OCI-LY1 (cell line): ENCODE measurements around the gene AXDND1.
"Not testable (repeated sequence)": the region's sequence is repeated elsewhere in the genome, so short reads cannot be mapped to it uniquely, and the experiment has no call there.

Experiments
- H2AFZ ChIP-seq: fragments of 200-600 bp; sonication (generic), shearing (Covaris generic); 2 replicates; pipeline ENCODE4 v1.6.0; 2014; ENCODE audit warnings: antibody characterized with exemption, mild to moderate bottlenecking, low read length
- H3F3A ChIP-seq: fragments of 200-600 bp; sonication (generic), shearing (Covaris generic); 2 replicates; pipeline ENCODE4 v1.6.0; 2014; ENCODE audit warnings: mild to moderate bottlenecking, antibody characterized with exemption, low read length, moderate library complexity; ENCODE audit not compliant: insufficient read depth
- H3K27ac ChIP-seq: fragments of 200-600 bp; sonication (generic); 2 replicates; pipeline ENCODE4 v1.5.1; 2014; ENCODE audit warnings: low read length, mixed run types, mild to moderate bottlenecking, low read depth; ENCODE audit not compliant: poor library complexity, severe bottlenecking
- H3K27me3 ChIP-seq: fragments of 200-600 bp; sonication (generic); 2 replicates; pipeline ENCODE4 v1.6.0; 2014; ENCODE audit warnings: antibody characterized with exemption, mild to moderate bottlenecking, low read length, moderate library complexity; ENCODE audit not compliant: insufficient read depth
- H3K36me3 ChIP-seq: fragments of 200-600 bp; sonication (generic); 2 replicates; pipeline ENCODE4 v1.6.1; 2014; ENCODE audit warnings: mild to moderate bottlenecking, antibody characterized with exemption, low read length, moderate library complexity, mixed read lengths; ENCODE audit not compliant: insufficient read depth
- H3K4me1 ChIP-seq: fragments of 200-600 bp; sonication (generic); 2 replicates; pipeline ENCODE4 v1.5.1; 2014; ENCODE audit warnings: mild to moderate bottlenecking, low read length, moderate library complexity; ENCODE audit not compliant: insufficient read depth, severe bottlenecking
- H3K4me2 ChIP-seq: fragments of 200-600 bp; sonication (generic), shearing (Covaris generic); 2 replicates; pipeline ENCODE4 v1.6.1; 2014; ENCODE audit warnings: low read length
- H3K4me3 ChIP-seq: fragments of 200-600 bp; sonication (generic); 2 replicates; pipeline ENCODE4 v1.5.1; 2014; ENCODE audit warnings: low read length, low read depth, mild to moderate bottlenecking, mixed read lengths; ENCODE audit not compliant: poor library complexity, severe bottlenecking
- H3K79me2 ChIP-seq: fragments of 200-600 bp; shearing (Covaris generic); 2 replicates; pipeline ENCODE4 v1.6.1; 2016; ENCODE audit warnings: mixed run types, low read length, mixed read lengths; ENCODE audit not compliant: insufficient read depth
- H3K9ac ChIP-seq: fragments of 200-600 bp; sonication (generic), shearing (Covaris generic); 2 replicates; pipeline ENCODE4 v1.6.1; 2014; ENCODE audit warnings: mild to moderate bottlenecking, low read length, mixed read lengths
- H3K9me2 ChIP-seq: fragments of 200-600 bp; sonication (generic), shearing (Covaris generic); 2 replicates; pipeline ENCODE4 v1.6.1; 2014; ENCODE audit warnings: low read depth, mild to moderate bottlenecking, low read length, mixed read lengths
- H3K9me3 ChIP-seq: fragments of 200-600 bp; shearing (Covaris generic); 2 replicates; pipeline ENCODE4 v1.6.1; 2014; ENCODE audit warnings: low read length, mixed read lengths
- H4K20me1 ChIP-seq: fragments of 200-600 bp; sonication (generic), shearing (Covaris generic); 2 replicates; pipeline ENCODE4 v1.6.0; 2016; ENCODE audit warnings: mild to moderate bottlenecking, low read length; ENCODE audit not compliant: insufficient read depth
- EZH2 ChIP-seq: fragments of 200-600 bp; sonication (generic), shearing (Covaris generic); IDR thresholded peaks from 2 replicates; pipeline ENCODE4 v1.8.0; 2017; ENCODE audit warnings: borderline replicate concordance, mixed run types, mild to moderate bottlenecking, antibody characterized with exemption, low read length, moderate library complexity, mixed read lengths
- TF ChIP-seq, protein P1 (sequence below): fragments of 200-600 bp; sonication (generic), shearing (Covaris generic); IDR thresholded peaks from 2 replicates; pipeline ENCODE4 v1.5.1; 2017; ENCODE audit warnings: mild to moderate bottlenecking, antibody characterized with exemption, low read length, moderate library complexity, mixed read lengths

The AXDND1 gene

DNA sequence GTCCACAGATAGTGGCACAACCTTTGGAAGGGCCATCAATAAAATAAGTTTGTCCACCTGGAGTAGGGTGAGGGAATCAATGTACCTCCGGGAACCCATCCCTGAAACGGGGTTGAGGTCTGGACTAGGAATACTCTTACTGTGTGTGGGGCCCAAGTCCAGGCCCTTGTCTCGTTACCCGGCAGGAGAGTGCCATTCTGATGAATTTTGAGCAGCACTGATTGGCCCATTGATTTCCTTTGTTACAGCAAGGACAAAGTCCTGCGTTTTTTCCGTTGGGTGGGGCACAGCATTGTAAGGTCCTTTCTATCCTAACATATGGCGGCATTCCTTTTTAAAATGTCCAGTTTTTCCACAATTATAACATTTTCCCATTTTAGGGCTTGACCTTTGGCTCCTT lies 75.2 kb downstream of the AXDND1 start:
- Histone ChIP-seq H3F3A (no peaks in the 10 kb centered on the region), H3K79me2 (no peaks in the 10 kb centered on the region), H3K9me2 (no peaks in the 10 kb centered on the region), H3K4me2 (no peak overlapping the region), H3K9ac (no peak overlapping the region), H3K4me1 (no peaks in the 10 kb centered on the region), H3K9me3 (no peaks in the 10 kb centered on the region), H3K36me3 (no peaks in the 10 kb centered on the region), H2AFZ (no peak overlapping the region), H3K4me3 (no peak overlapping the region), H3K27me3 (no peaks in the 10 kb centered on the region), H3K27ac (no peak overlapping the region), H4K20me1 (no peaks in the 10 kb centered on the region)
- TF ChIP-seq, protein P1, sequence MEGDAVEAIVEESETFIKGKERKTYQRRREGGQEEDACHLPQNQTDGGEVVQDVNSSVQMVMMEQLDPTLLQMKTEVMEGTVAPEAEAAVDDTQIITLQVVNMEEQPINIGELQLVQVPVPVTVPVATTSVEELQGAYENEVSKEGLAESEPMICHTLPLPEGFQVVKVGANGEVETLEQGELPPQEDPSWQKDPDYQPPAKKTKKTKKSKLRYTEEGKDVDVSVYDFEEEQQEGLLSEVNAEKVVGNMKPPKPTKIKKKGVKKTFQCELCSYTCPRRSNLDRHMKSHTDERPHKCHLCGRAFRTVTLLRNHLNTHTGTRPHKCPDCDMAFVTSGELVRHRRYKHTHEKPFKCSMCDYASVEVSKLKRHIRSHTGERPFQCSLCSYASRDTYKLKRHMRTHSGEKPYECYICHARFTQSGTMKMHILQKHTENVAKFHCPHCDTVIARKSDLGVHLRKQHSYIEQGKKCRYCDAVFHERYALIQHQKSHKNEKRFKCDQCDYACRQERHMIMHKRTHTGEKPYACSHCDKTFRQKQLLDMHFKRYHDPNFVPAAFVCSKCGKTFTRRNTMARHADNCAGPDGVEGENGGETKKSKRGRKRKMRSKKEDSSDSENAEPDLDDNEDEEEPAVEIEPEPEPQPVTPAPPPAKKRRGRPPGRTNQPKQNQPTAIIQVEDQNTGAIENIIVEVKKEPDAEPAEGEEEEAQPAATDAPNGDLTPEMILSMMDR = no peak
- TF ChIP-seq EZH2 = no peak

DNA sequence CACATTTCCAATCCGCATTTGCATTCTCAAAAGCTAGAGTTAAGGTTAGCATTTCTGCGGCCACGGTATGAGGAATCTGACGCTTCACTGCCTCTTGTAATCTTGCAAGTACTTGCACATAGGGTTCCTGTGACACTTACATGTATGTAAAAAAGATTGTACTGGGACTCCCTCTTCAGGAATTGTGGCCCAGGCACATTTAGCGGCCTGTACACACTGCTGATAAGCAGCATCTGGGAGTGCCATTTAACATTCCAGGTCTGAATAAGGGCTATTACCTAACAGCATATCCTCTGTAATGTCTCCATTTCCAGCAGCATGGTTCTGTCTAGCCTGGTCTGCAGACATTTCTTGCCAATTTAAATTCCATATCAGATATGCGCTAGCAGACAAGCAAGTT lies 75.7 kb downstream of the AXDND1 start:
- no peaks in the 10 kb centered on the region for H3K36me3 ChIP-seq
- no peaks in the 10 kb centered on the region for H4K20me1 ChIP-seq
- H3K27ac ChIP-seq = no peak overlapping the region
- no peak overlapping the region for H3K4me3 ChIP-seq
- H3K79me2 ChIP-seq = no peaks in the 10 kb centered on the region
- H3F3A ChIP-seq = no peaks in the 10 kb centered on the region
- no peaks in the 10 kb centered on the region for H3K9me3 ChIP-seq
- no peak overlapping the region for H3K4me2 ChIP-seq
- TF ChIP-seq, protein P1 = no peak
- no peak for TF ChIP-seq EZH2
- H3K4me1 ChIP-seq = no peaks in the 10 kb centered on the region
- no peak overlapping the region for H2AFZ ChIP-seq
- H3K27me3 ChIP-seq = no peaks in the 10 kb centered on the region
- no peaks in the 10 kb centered on the region for H3K9me2 ChIP-seq
- H3K9ac ChIP-seq = no peak overlapping the region

DNA sequence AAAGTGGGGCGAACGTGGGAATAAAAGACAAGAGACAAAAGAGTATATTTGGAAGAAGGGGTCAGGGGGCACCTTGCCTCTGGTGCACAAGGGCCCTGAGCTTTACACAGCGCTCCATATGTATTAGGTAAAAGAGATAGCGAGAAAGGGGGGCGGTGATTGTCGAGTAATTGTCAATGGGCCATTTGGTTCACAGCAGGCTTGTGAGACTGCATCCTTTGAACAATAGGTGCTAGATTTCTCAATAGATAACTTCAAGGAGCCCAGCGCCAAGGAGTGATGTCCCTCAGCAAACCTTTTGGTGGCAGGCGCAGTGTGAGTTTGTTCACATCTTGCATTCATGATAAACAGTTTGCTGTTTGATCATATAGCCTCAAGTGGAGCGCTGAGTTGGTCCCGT lies 77.1 kb downstream of the AXDND1 start:
- H3K4me2 ChIP-seq, H3K36me3 ChIP-seq, H4K20me1 ChIP-seq, H3K9me2 ChIP-seq, H3K9me3 ChIP-seq, H3K27ac ChIP-seq, H2AFZ ChIP-seq, H3K79me2 ChIP-seq, H3K9ac ChIP-seq, H3F3A ChIP-seq, H3K4me1 ChIP-seq, H3K27me3 ChIP-seq, H3K4me3 ChIP-seq: not testable (repeated sequence)

DNA sequence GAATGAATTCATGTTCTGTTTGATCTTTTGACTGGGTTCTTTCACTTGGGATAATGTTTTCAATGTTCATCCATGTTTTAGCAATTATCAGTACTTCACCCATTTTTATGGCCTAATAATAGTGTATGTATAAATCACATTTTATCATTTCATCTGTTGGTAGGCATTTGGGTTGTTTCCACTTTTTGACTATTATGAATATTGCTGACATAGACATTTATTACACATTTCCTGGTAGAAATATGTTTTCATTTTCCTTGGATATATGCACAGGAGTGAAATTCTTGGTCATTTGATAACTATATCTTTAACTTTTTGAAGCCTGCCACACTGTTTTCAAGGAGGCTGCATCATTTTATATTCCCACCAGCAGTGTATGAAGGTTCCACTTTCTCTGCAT lies 79.8 kb downstream of the AXDND1 start:
- Histone ChIP-seq H3K4me1 (no peaks in the 10 kb centered on the region), H3K9ac (no peak overlapping the region), H2AFZ (no peak overlapping the region), H3K9me3 (no peaks in the 10 kb centered on the region), H4K20me1 (no peaks in the 10 kb centered on the region), H3K4me3 (no peak overlapping the region), H3K36me3 (no peaks in the 10 kb centered on the region), H3K27ac (no peak overlapping the region), H3K4me2 (no peak overlapping the region), H3K79me2 (no peaks in the 10 kb centered on the region), H3K27me3 (no peaks in the 10 kb centered on the region), H3K9me2 (no peaks in the 10 kb centered on the region), H3F3A (no peaks in the 10 kb centered on the region)
- TF ChIP-seq EZH2 = no peak
- TF ChIP-seq, protein P1 = no peak
